NCI-H1694 (cell line): Measurements from ENCODE around the gene IL7R.

Source experiments
- DNase-seq: peaks from one replicate; lab custom pipeline; 2025; lab: John Stamatoyannopoulos, UW

Gene IL7R

GRCh38 chr5:35856765-35857351 is at the start of gene IL7R:
Gene IL7R, plus strand, starts transcription at chr5:35856891. Its CDS starts 87 bp downstream, at chr5:35856978.
- DNase-seq = no peak

- no peak for DNase-seq
Measured at GRCh38 chr5:35810601-35811000, 46.1 kb upstream of the IL7R start.

GRCh38 chr5:35811108-35811741 is 45.5 kb upstream of the IL7R start:
- DNase-seq = no peak

- no peak for DNase-seq
Measured at GRCh38 chr5:35813521-35813920, 43.2 kb upstream of the IL7R start.

- peak; percentile 72 for DNase-seq
Measured at GRCh38 chr5:35815089-35815936, 41.4 kb upstream of the IL7R start.

GRCh38 chr5:35816881-35817521 is 39.7 kb upstream of the IL7R start:
- no peak for DNase-seq

GRCh38 chr5:35819026-35819425 is 37.7 kb upstream of the IL7R start:
- DNase-seq = no peak

- DNase-seq = no peak
Measured at GRCh38 chr5:35819668-35820067, 37.0 kb upstream of the IL7R start.

GRCh38 chr5:35820735-35821134 is 36.0 kb upstream of the IL7R start:
- no peak for DNase-seq

GRCh38 chr5:35821513-35821912 is 35.2 kb upstream of the IL7R start:
- DNase-seq = no peak

GRCh38 chr5:35822511-35822910 is 34.2 kb upstream of the IL7R start:
- DNase-seq = no peak

- no peak for DNase-seq
Measured at GRCh38 chr5:35823347-35824098, 33.2 kb upstream of the IL7R start.

- no peak for DNase-seq
Measured at GRCh38 chr5:35826056-35826455, 30.6 kb upstream of the IL7R start.

- no peak for DNase-seq
Measured at GRCh38 chr5:35826554-35826953, 30.1 kb upstream of the IL7R start.

- no peak for DNase-seq
Measured at GRCh38 chr5:35828082-35828598, 28.6 kb upstream of the IL7R start.

GRCh38 chr5:35830587-35830986 is 26.1 kb upstream of the IL7R start:
- no peak for DNase-seq

GRCh38 chr5:35832762-35833161 is 23.9 kb upstream of the IL7R start:
- no peak for DNase-seq

GRCh38 chr5:35833224-35833623 is 23.5 kb upstream of the IL7R start:
- DNase-seq = no peak

GRCh38 chr5:35835796-35836742 is 20.6 kb upstream of the IL7R start:
- DNase-seq = no peak

GRCh38 chr5:35838370-35839042 is 18.2 kb upstream of the IL7R start:
- DNase-seq = no peak
